ENCODE measurements around the gene ABCD3.

Gene ABCD3

GRCh38 chr1:94529416-94529815 lies 111.2 kb downstream of the ABCD3 start:
- peak; percentile 1 for DNase-seq

GRCh38 chr1:94530373-94530878 lies 112.2 kb downstream of the ABCD3 start:
- DNase-seq: peak; percentile 29

GRCh38 chr1:94531664-94532063 lies 113.5 kb downstream of the ABCD3 start:
- DNase-seq: peak; percentile 3

GRCh38 chr1:94532077-94532476 lies 113.9 kb downstream of the ABCD3 start:
- DNase-seq: peak; percentile 29

- peak; percentile 12 for DNase-seq
Measured at GRCh38 chr1:94535095-94535494, 116.9 kb downstream of the ABCD3 start.

GRCh38 chr1:94535879-94536278 lies 117.7 kb downstream of the ABCD3 start:
- peak; percentile 39 for DNase-seq

GRCh38 chr1:94537254-94537653 lies 119.1 kb downstream of the ABCD3 start:
- peak; percentile 22 for DNase-seq

GRCh38 chr1:94538243-94538827 lies 120.1 kb downstream of the ABCD3 start:
- DNase-seq: peak; percentile 49

- peak; percentile 74 for DNase-seq
Measured at GRCh38 chr1:94539496-94539895, 121.3 kb downstream of the ABCD3 start.

- peak; percentile 42 for DNase-seq
Measured at GRCh38 chr1:94540440-94541245, 122.5 kb downstream of the ABCD3 start.

GRCh38 chr1:94541246-94542087 lies 123.3 kb downstream of the ABCD3 start, which contains the start of gene F3:
TSS of gene F3 (minus strand) at chr1:94541759. CDS start at chr1:94541636, 123 bp downstream.
- peak; percentile 95 for DNase-seq

- peak; percentile 75 for DNase-seq
Measured at GRCh38 chr1:94542088-94542870, 124.1 kb downstream of the ABCD3 start.

- peak; percentile 76 for DNase-seq
Measured at GRCh38 chr1:94543001-94543400, 124.8 kb downstream of the ABCD3 start.

- peak; percentile 86 for DNase-seq
Measured at GRCh38 chr1:94543893-94544635, 125.9 kb downstream of the ABCD3 start.

GRCh38 chr1:94544706-94545490 lies 126.7 kb downstream of the ABCD3 start:
- peak; percentile 88 for DNase-seq

GRCh38 chr1:94549706-94550105 lies 131.5 kb downstream of the ABCD3 start:
- DNase-seq: no peak

GRCh38 chr1:94550396-94550795 lies 132.2 kb downstream of the ABCD3 start:
- DNase-seq: no peak

GRCh38 chr1:94550800-94551241 lies 132.6 kb downstream of the ABCD3 start:
- no peak for DNase-seq

GRCh38 chr1:94551449-94551848 lies 133.3 kb downstream of the ABCD3 start:
- no peak for DNase-seq

- DNase-seq: no peak
Measured at GRCh38 chr1:94552071-94552586, 133.9 kb downstream of the ABCD3 start.
